GM12878 (cell line): Measurements from ENCODE around the gene AKT3. TPM values are rescaled to one million over a fixed set of nuclear protein-coding genes. Genes with fewer than 3 reads are reported as not detected.

Source experiments
- ATAC-seq: fragments of 200-7000 bp; cut with Tn5 transposase; 3 replicates; pipeline ENCODE4 v1.9.1; 2020; ENCODE audit warnings: mild to moderate bottlenecking, moderate library complexity
- BruUV-seq: library from RNA; stranded (reverse); fragments of 400-500 nt; replicated peaks from 2 replicates; lab custom pipeline; 2021; lab: Mats Ljungman, UMichigan
- CTCF ChIA-PET: fragments of 300-600 bp; sonication (Branson Sonifier 250); formaldehyde crosslinking; extraction: SDS; loops from one replicate; lab custom pipeline; 2021; ENCODE audit warnings: inconsistent platforms; lab: Yijun Ruan, JAX
- POLR2A ChIA-PET: fragments of 350-600 bp; formaldehyde crosslinking; extraction: SDS; loops from one replicate; lab custom pipeline; 2021; ENCODE audit warnings: inconsistent platforms; lab: Charles Lee
- RAD21 ChIA-PET: fragments of 300-600 bp; sonication (Branson Sonifier 250); formaldehyde crosslinking; loops from one replicate; lab custom pipeline; 2023; ENCODE audit warnings: antibody characterized with exemption; ENCODE audit not compliant: unreplicated experiment; lab: Charles Lee
- SMC1A ChIA-PET: fragments of 300-600 bp; sonication (Branson Sonifier 250); formaldehyde crosslinking; loops from one replicate; lab custom pipeline; 2023; ENCODE audit not compliant: unreplicated experiment, uncharacterized antibody; lab: Charles Lee
- DNase-seq: peaks from one replicate; pipeline ENCODE4 v3.0.0-alpha.2; 2011; ENCODE audit warnings: low read depth, low spot score
- FAIRE-seq: peaks from 3 replicates; lab custom pipeline; 2011; peaks lifted over from hg19 to GRCh38; lab: Jason Lieb, UNC
- H2AFZ ChIP-seq: 2 replicates; pipeline ENCODE4 v1.6.0; 2011; ENCODE audit warnings: low read depth, low read length, control low read depth; ENCODE audit not compliant: control insufficient read depth
- H3K27ac ChIP-seq: 2 replicates; pipeline ENCODE4 v1.5.1; 2011; ENCODE audit warnings: control low read depth; ENCODE audit not compliant: control insufficient read depth, insufficient read depth
- H3K27me3 ChIP-seq, 2 experiments: replicated peaks in 1 of 2; 2 replicates each; pipeline versions ENCODE4 v1.6.0 to v1.6.1; 2011; ENCODE audit warnings: low read length in 1 of 2; ENCODE audit not compliant: control insufficient read depth in 2 of 2, insufficient read depth in 2 of 2
- H3K36me3 ChIP-seq, 2 experiments: 2 replicates each; pipeline ENCODE4 v1.5.1; 2011; ENCODE audit warnings: low read length in 1 of 2; ENCODE audit not compliant: control insufficient read depth in 2 of 2, insufficient read depth in 2 of 2
- H3K4me1 ChIP-seq: 2 replicates; pipeline ENCODE4 v1.6.1; 2011; ENCODE audit warnings: mild to moderate bottlenecking, low read length, moderate library complexity, mixed read lengths; ENCODE audit not compliant: control insufficient read depth, insufficient read depth
- H3K4me2 ChIP-seq: 2 replicates; pipeline ENCODE4 v1.6.0; 2011; ENCODE audit warnings: control low read depth; ENCODE audit not compliant: control insufficient read depth, insufficient read depth
- H3K4me3 ChIP-seq: fragments of 200-600 bp; sonication (generic); 2 replicates; pipeline ENCODE4 v1.5.1; 2016
- H3K79me2 ChIP-seq: 2 replicates; pipeline ENCODE4 v1.6.0; 2011; ENCODE audit warnings: low read length; ENCODE audit not compliant: control insufficient read depth, insufficient read depth
- H3K9ac ChIP-seq: 2 replicates; pipeline ENCODE4 v1.8.0; 2011; ENCODE audit warnings: low read length, control low read depth, mixed read lengths; ENCODE audit not compliant: control insufficient read depth, insufficient read depth
- H3K9me3 ChIP-seq: replicated peaks from 3 replicates; pipeline ENCODE4 v1.5.1; 2011; ENCODE audit warnings: mild to moderate bottlenecking, low read length; ENCODE audit not compliant: control insufficient read depth, insufficient read depth
- H4K20me1 ChIP-seq: 2 replicates; pipeline ENCODE4 v1.6.0; 2011; ENCODE audit not compliant: control insufficient read depth, insufficient read depth
- CREM ChIP-seq: IDR thresholded peaks from 2 replicates; pipeline ENCODE4 v1.6.1; 2014; ENCODE audit warnings: antibody characterized with exemption, low read depth
- ESRRA ChIP-seq: IDR thresholded peaks from 2 replicates; pipeline ENCODE4 v1.6.1; 2012; ENCODE audit warnings: mild to moderate bottlenecking, low read length, improper control_type of control experiment
- FOXK2 ChIP-seq: fragments of 450-650 bp; IDR thresholded peaks from 2 replicates; pipeline ENCODE4 v1.6.1; 2017; ENCODE audit warnings: mild to moderate bottlenecking, moderate library complexity
- SREBF2 ChIP-seq: IDR thresholded peaks from 2 replicates; pipeline ENCODE4 v1.6.1; 2012; ENCODE audit warnings: mild to moderate bottlenecking, low read length
- SRF ChIP-seq, 2 experiments: IDR thresholded peaks; 2 replicates each; pipeline ENCODE4 v1.6.1; 2011; ENCODE audit warnings: low read depth in 2 of 2, low read length in 2 of 2, mild to moderate bottlenecking in 1 of 2, moderate library complexity in 1 of 2
- WGBS: methylation state at CpG from one replicate; pipeline ENCODE4 v1.1.6; 2016; ENCODE audit warnings: low lambda C conversion rate; ENCODE audit not compliant: insufficient replicate concordance, insufficient coverage; ENCODE audit errors: missing lambda C conversion rate; 5-methylcytosine and 5-hydroxymethylcytosine counted together
- in situ Hi-C: fragments of 300-500 bp; cut with MboI; formaldehyde crosslinking; loops from 9 replicates; pipeline ENCODE4 v1.14.3; 2018; ENCODE audit warnings: mixed read lengths
- intact Hi-C: fragments of 100-400 bp; cut with micrococcal nuclease; formaldehyde crosslinking; loops from one replicate; pipeline ENCODE4 v1.14.2; 2022; ENCODE audit not compliant: unreplicated experiment
- polyA plus RNA-seq, 11 experiments: library from polyadenylated mRNA; depleted of rRNA in 4 of 11; unstranded in 6 of 11; stranded (reverse) in 5 of 11; fragments of >200 nt; fragmentation: Nextera tagmentation in 4 of 11; fragmentation: Illumina TruSeq in 1 of 11; extraction: Ambion mirVana in 4 of 11; extraction: Trizol in 1 of 11; gene quantifications; 1 replicate in 1 of 11; 2 replicates in 10 of 11; pipeline versions ENCODE4 v1.2.1 to v1.2.3, GENCODE V29; 2011 to 2016; ENCODE audit warnings: inconsistent platforms in 2 of 11, missing spikeins in 2 of 11, low read depth in 1 of 11
- total RNA-seq, 4 experiments: library from RNA; depleted of rRNA in 3 of 4; stranded (reverse); fragments of >200 nt in 3 of 4; fragmentation: Illumina TruSeq in 1 of 4; extraction: Trizol in 1 of 4; gene quantifications; 2 replicates each; pipeline versions ENCODE4 v1.2.1 to v1.2.3, GENCODE V29; 2013 to 2021
- TF ChIP-seq, protein P1 (sequence below): IDR thresholded peaks from 2 replicates; pipeline ENCODE4 v1.6.1; 2012; ENCODE audit warnings: low read depth, low read length, improper control_type of control experiment
- TF ChIP-seq, protein P2 (sequence below): fragments of 450-650 bp; IDR thresholded peaks from 2 replicates; pipeline ENCODE4 v1.6.1; 2016; ENCODE audit warnings: mild to moderate bottlenecking

The AKT3 gene
- total and polyA plus RNA-seq, 10 of the 15 experiments (the other 5 are each of a cell fraction or from before 2014, with no cell fraction given), result 0.03 to 0.56 (median 0.19) TPM

GRCh38 chr1:243474136-243474881 lies 375.7 kb downstream of the AKT3 start:
- POLR2A ChIA-PET, result no interaction called here
- no peak for TF ChIP-seq FOXK2
- TF ChIP-seq SRF (IDR thresholded peaks at IDR 0.05; ENCODE audit: low read depth in 2 of 2, low read length in 2 of 2), result 0 out of 4 replicates have a peak, but pooled peaks of 1 of the 2 experiments have one; percentile 20

DNA sequence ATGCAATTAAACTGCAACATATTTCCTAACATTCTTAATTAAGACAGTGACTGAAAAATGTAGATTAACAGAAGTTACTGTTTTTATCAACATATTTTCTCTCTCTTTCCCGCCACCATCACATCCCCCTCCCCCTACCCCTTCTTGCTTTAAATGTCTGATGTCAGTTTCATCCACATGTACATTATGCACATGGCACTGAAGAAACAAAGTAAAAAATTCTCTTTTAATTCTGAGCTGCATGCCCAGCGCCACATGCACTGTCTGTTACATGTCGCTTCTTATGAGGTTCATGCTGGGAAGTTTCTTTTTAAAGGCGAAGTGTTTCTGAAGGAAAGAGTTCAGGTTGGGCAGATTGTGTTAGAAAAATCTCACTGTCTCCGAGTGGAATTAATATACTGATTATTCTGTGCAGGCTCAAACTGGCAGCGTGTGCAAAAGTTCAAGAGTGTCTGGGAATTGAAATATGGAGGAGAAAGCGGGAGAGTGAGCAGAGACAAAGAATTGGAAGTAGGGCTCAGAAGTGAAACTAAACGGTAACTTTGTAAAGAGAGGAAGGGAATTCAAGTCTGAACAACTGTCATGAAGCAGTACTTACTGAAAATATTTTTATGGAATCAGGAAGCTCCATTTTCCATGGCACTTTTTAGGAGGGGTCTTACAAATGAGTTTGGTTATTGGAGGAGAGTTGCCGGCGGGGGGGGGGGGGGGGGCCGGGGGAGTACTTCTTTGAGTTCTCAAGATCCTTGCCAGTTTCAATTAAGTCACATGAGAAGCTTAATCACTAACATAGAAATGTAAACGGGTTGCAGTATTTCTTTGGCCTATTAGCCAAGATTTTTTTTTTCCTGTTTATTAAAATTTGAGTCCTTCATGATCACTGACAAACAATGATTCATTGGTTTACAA lies 376.6 kb downstream of the AKT3 start:
- in situ Hi-C loops, result no loop called here
- TF ChIP-seq, protein P1, sequence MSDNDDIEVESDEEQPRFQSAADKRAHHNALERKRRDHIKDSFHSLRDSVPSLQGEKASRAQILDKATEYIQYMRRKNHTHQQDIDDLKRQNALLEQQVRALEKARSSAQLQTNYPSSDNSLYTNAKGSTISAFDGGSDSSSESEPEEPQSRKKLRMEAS, result no peak
- TF ChIP-seq, protein P2, sequence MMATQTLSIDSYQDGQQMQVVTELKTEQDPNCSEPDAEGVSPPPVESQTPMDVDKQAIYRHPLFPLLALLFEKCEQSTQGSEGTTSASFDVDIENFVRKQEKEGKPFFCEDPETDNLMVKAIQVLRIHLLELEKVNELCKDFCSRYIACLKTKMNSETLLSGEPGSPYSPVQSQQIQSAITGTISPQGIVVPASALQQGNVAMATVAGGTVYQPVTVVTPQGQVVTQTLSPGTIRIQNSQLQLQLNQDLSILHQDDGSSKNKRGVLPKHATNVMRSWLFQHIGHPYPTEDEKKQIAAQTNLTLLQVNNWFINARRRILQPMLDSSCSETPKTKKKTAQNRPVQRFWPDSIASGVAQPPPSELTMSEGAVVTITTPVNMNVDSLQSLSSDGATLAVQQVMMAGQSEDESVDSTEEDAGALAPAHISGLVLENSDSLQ, result no peak
- no peak for TF ChIP-seq CREM
- TF ChIP-seq ESRRA, result no peak
- no peak for TF ChIP-seq SREBF2
- RAD21 ChIA-PET, result no interaction called here
- intact Hi-C loops, result no loop called here
- SMC1A ChIA-PET, result interaction anchor here (0.6 kb wide), 1 partner anchor 96 kb away, joined by 3 read pairs; no protein-coding TSS in a partner anchor
- Histone ChIP-seq H3K4me3 (no peak overlapping the region), H3K9me3 (no peaks in the 10 kb centered on the region), H3K4me2 (no peak overlapping the region), H3K4me1 (peaks cover 7% of the 10 kb centered on the region; the same call in 1 of the 2 replicates), H3K36me3 (no peaks in the 10 kb centered on the region), H3K27me3 (no peaks in the 10 kb centered on the region), H4K20me1 (no peaks in the 10 kb centered on the region), H3K9ac (no peak overlapping the region), H2AFZ (no peak overlapping the region), H3K79me2 (no peaks in the 10 kb centered on the region), H3K27ac (no peak overlapping the region)
- no peak for DNase-seq
- POLR2A ChIA-PET, result no interaction called here
- no TSS peak for BruUV-seq
- CTCF ChIA-PET, result no interaction called here
- 67% methylated on average over 12 of the region's 12 CpGs for WGBS
- no peak for ATAC-seq
- FAIRE-seq, result no peak

More at GRCh38 chr1:243474136-243474881, 375.7 kb downstream of the AKT3 start:
- no peak for FAIRE-seq
- no peaks in the 10 kb centered on the region for H3K27me3 ChIP-seq
- H2AFZ ChIP-seq, result no peak overlapping the region
- RAD21 ChIA-PET, result no interaction called here
- H3K79me2 ChIP-seq, result no peaks in the 10 kb centered on the region
- 98% methylated on average over 43 of the region's 55 CpGs for WGBS
- intact Hi-C loops, result no loop called here
- no peak overlapping the region for H3K4me2 ChIP-seq
- no peak for ATAC-seq
- SMC1A ChIA-PET, result no interaction called here
- no peaks in the 10 kb centered on the region for H3K9me3 ChIP-seq
- no peak overlapping the region for H3K27ac ChIP-seq
- CTCF ChIA-PET, result no interaction called here
- in situ Hi-C loops, result no loop called here
- DNase-seq, result no peak
- H3K4me1 ChIP-seq, result peaks cover 7% of the 10 kb centered on the region; the same call in 1 of the 2 replicates
- H3K36me3 ChIP-seq, result no peaks in the 10 kb centered on the region
- BruUV-seq, result no TSS peak
- no peak overlapping the region for H3K4me3 ChIP-seq
- no peak overlapping the region for H3K9ac ChIP-seq
- H4K20me1 ChIP-seq, result no peaks in the 10 kb centered on the region
